ENCODE data around the gene ADAM11. TPM values are rescaled to one million over a fixed set of nuclear protein-coding genes. Genes with fewer than 3 reads are reported as not detected.

ADAM11 gene
- total and polyA plus RNA-seq, 2 of the 4 experiments (the other 2 are of a cell fraction): 0.36 to 0.53 TPM

- no peak overlapping the region for H3K4ac ChIP-seq (ENCODE audit: low read depth, low read length)
- peak overlapping the region in 1 of 2 experiments; percentile 47; a peak in 1 of 4 replicates for H4K8ac ChIP-seq (ENCODE audit: low read depth in 2 of 2, low read length in 2 of 2)
- no peak for TF ChIP-seq SMC3 (IDR thresholded peaks at IDR 0.05; ENCODE audit: low read depth, low read length)
- TF ChIP-seq USF2 (IDR thresholded peaks at IDR 0.05; ENCODE audit: low read depth, low read length): no peak
- TF ChIP-seq CEBPB (IDR thresholded peaks at IDR 0.05; ENCODE audit: low read depth, low read length): no peak
- no peak for TF ChIP-seq ELK1 (IDR thresholded peaks at IDR 0.05; ENCODE audit: borderline replicate concordance, low read depth, low read length)
- no peak for TF ChIP-seq BHLHE40 (IDR thresholded peaks at IDR 0.05; ENCODE audit: low read depth, low read length)
- no peak for TF ChIP-seq MXI1 (IDR thresholded peaks at IDR 0.05; ENCODE audit: borderline replicate concordance, low read depth, low read length)
- TF ChIP-seq CHD1 (IDR thresholded peaks at IDR 0.05; ENCODE audit: low read depth, low read length): no peak
- TF ChIP-seq RAD21 (IDR thresholded peaks at IDR 0.05; ENCODE audit: low read length): no peak
- no peak for TF ChIP-seq NFE2L2 (IDR thresholded peaks at IDR 0.05; ENCODE audit: low read depth, low read length)
- TF ChIP-seq FOS (IDR thresholded peaks at IDR 0.05; ENCODE audit: low read depth, low read length): no peak
- TF ChIP-seq MAFK (IDR thresholded peaks at IDR 0.05; ENCODE audit: low read depth, low read length): no peak
- no peak for TF ChIP-seq MAZ (IDR thresholded peaks at IDR 0.05; ENCODE audit: borderline replicate concordance, low read depth, low read length)
- no peak for TF ChIP-seq CTCF (conservative IDR thresholded peaks at IDR 0.05; ENCODE audit: low read depth, low read length)
- TF ChIP-seq RFX5 (IDR thresholded peaks at IDR 0.05; ENCODE audit: low read depth, low read length): no peak
- TF ChIP-seq RCOR1 (IDR thresholded peaks at IDR 0.05; ENCODE audit: insufficient replicate concordance, low read length): no peak
- TF ChIP-seq POLR2A (IDR thresholded peaks at IDR 0.05; ENCODE audit: low read depth, low read length): no peak
- peak overlapping the region; percentile 97 for H3K4me2 ChIP-seq (ENCODE audit: low read depth, low read length)
- H3K9me1 ChIP-seq (ENCODE audit: insufficient read depth, low read length): peaks cover 6% of the 10 kb centered on the region; the same call in 1 of the 2 replicates
- WGBS, 2 experiments (ENCODE audit: extremely low coverage in 2 of 2, insufficient read length in 1 of 2): no CpG with 5 or more reads among the region's 1 CpG
- no peak overlapping the region for H3K23ac ChIP-seq (ENCODE audit: low read depth, low read length)
- in situ Hi-C loops (cut with MboI; ENCODE audit: low sequenced_read_pairs): loop anchor here (5.0 kb wide), 1 partner anchor 36 kb away; no protein-coding TSS in a partner anchor
- dilution Hi-C loops (cut with HindIII; ENCODE audit: low sequenced_read_pairs, unreplicated experiment): no loop called here
- no peak overlapping the region for H4K5ac ChIP-seq (ENCODE audit: low read depth, low read length)
- peak overlapping the region; percentile 77; the same call in 1 of the 2 replicates for H3K4me3 ChIP-seq (ENCODE audit: insufficient read depth, low read depth, low read length)
- no peak overlapping the region for H2AK9ac ChIP-seq (replicated peaks; ENCODE audit: low read depth, low read length, poor library complexity)
- no peaks in the 10 kb centered on the region for H3K27me3 ChIP-seq (ENCODE audit: control insufficient read depth, insufficient read depth, low read length)
- no peak overlapping the region for H3K27ac ChIP-seq (ENCODE audit: insufficient read depth, low read length)
- ChIA-PET POLR2A (ENCODE audit: unreplicated experiment) (no interaction called here), CTCF (no interaction called here)
- H4K20me1 ChIP-seq (ENCODE audit: insufficient read depth, low read length): peaks cover 17% of the 10 kb centered on the region; the same call in 1 of the 2 replicates
- peaks cover 6 to 29% of the 10 kb centered on the region in 2 experiments; a peak in 3 of 4 replicates for H3K79me1 ChIP-seq (ENCODE audit: low read depth in 1 of 2, low read length in 2 of 2)
- H3K56ac ChIP-seq (ENCODE audit: extremely low read depth, insufficient read depth, low read length): no peak overlapping the region
- H2BK15ac ChIP-seq (ENCODE audit: low read depth, low read length): no peak overlapping the region
- DNase-seq: no peak
- no peak for ATAC-seq (ENCODE audit: low read depth)
- intact Hi-C loops (cut with micrococcal nuclease): no loop called here
- no peak overlapping the region for H2BK120ac ChIP-seq (ENCODE audit: low read depth, low read length)
- H3K14ac ChIP-seq (replicated peaks; ENCODE audit: low read depth, low read length): no peak overlapping the region
- no TSS peak for BruUV-seq (replicated peaks)
- H2BK20ac ChIP-seq (ENCODE audit: low read depth, low read length): no peak overlapping the region
- H2AK5ac ChIP-seq (ENCODE audit: low read depth, low read length): no peak overlapping the region
- no peaks in the 10 kb centered on the region for H3K36me3 ChIP-seq (ENCODE audit: control insufficient read depth, insufficient read depth, low read length)
- H3K18ac ChIP-seq (ENCODE audit: low read depth, low read length): no peak overlapping the region
- peak overlapping the region; percentile 67 for H2BK5ac ChIP-seq (ENCODE audit: low read depth, low read length, poor library complexity, severe bottlenecking)
- H4K91ac ChIP-seq (ENCODE audit: insufficient read depth, low read depth, low read length): no peak overlapping the region
- peak overlapping the region; percentile 94; the same call in 1 of the 2 replicates for H3K9ac ChIP-seq (ENCODE audit: low read depth, low read length)
- peaks cover 2% of the 10 kb centered on the region for H3K4me1 ChIP-seq (ENCODE audit: control insufficient read depth, insufficient read depth, low read length)
- H2AFZ ChIP-seq (replicated peaks; ENCODE audit: low read length, poor library complexity): no peak overlapping the region
- H3K9me3 ChIP-seq (ENCODE audit: control insufficient read depth, insufficient read depth, low read length): no peaks in the 10 kb centered on the region
These were observed 69.1 kb downstream of the ADAM11 start for GRCh38 chr17:44827863-44828262.

Measured in IMR-90 (cell line).